Activated CD4-positive, alpha-beta T cell treated with anti-CD3 and anti-CD28 coated beads, Interleukin-10, Interleukin-2, amounts not matched to agents 100 ng/mL and 50 ng/mL, durations not matched to agents 16 hours and 8 hours (primary cell): ENCODE data around the gene HECTD4.
A peak's percentile ranks its signal among the peaks of the same experiment; 100 is the strongest.

Experiments
- DNase-seq: peaks from one replicate; pipeline ENCODE4 v3.0.0-alpha.2; 2020

HECTD4 gene

GRCh38 chr12:112194601-112195247, 187.5 kb downstream of the HECTD4 start:
- no peak for DNase-seq

GRCh38 chr12:112192475-112192874, 189.8 kb downstream of the HECTD4 start:
- DNase-seq: no peak

GRCh38 chr12:112191840-112192321, 190.3 kb downstream of the HECTD4 start:
- no peak for DNase-seq

GRCh38 chr12:112191201-112191600, 191.0 kb downstream of the HECTD4 start:
- DNase-seq: no peak

- DNase-seq: no peak
These were observed 191.8 kb downstream of the HECTD4 start for GRCh38 chr12:112190231-112191025.

GRCh38 chr12:112188130-112188830, 194.0 kb downstream of the HECTD4 start:
- DNase-seq: no peak

GRCh38 chr12:112185093-112185923, 196.9 kb downstream of the HECTD4 start:
- DNase-seq: no peak

- no peak for DNase-seq
These were observed 198.0 kb downstream of the HECTD4 start for GRCh38 chr12:112184056-112184887.

- peak; percentile 73 for DNase-seq
These were observed 198.8 kb downstream of the HECTD4 start for GRCh38 chr12:112183141-112184021.

GRCh38 chr12:112182499-112182898, 199.7 kb downstream of the HECTD4 start:
- DNase-seq: no peak

- no peak for DNase-seq
These were observed 201.8 kb downstream of the HECTD4 start for GRCh38 chr12:112180422-112180821.

- no peak for DNase-seq
These were observed 202.3 kb downstream of the HECTD4 start for GRCh38 chr12:112179916-112180315.

- no peak for DNase-seq
These were observed 202.9 kb downstream of the HECTD4 start for GRCh38 chr12:112179341-112179740.

- no peak for DNase-seq
These were observed 203.4 kb downstream of the HECTD4 start for GRCh38 chr12:112178796-112179195.

- DNase-seq: no peak
These were observed 205.8 kb downstream of the HECTD4 start for GRCh38 chr12:112176321-112177010.

GRCh38 chr12:112175361-112176155, 206.7 kb downstream of the HECTD4 start:
- no peak for DNase-seq

- DNase-seq: no peak
These were observed 209.5 kb downstream of the HECTD4 start for GRCh38 chr12:112172556-112173324.

GRCh38 chr12:112170971-112171596, 211.1 kb downstream of the HECTD4 start:
- DNase-seq: no peak
